Right lung (tissue), 5 donors: ENCODE measurements around the gene PADI1. TPM values are rescaled to one million over a fixed set of nuclear protein-coding genes. Genes with fewer than 3 reads are reported as not detected.

Experiments used
- polyA plus RNA-seq, 5 donors: library from polyadenylated mRNA; unstranded; fragments of 120-200 nt; gene quantifications; one replicate each; pipeline versions ENCODE4 v1.2.1 to v1.2.3, GENCODE V29; 2013; ENCODE audit warnings: inconsistent platforms in 1 of 5, low replicate concordance in 1 of 5; ENCODE audit not compliant: insufficient read length in 5 of 5, insufficient read depth in 1 of 5

The PADI1 gene
- polyA plus RNA-seq, 5 donors = 0.05 TPM; not detected in 4

Other genes with a start within 250 kb of the PADI1 start
- gene MFAP2, start 224.5 kb upstream of the PADI1 start, polyA plus RNA-seq = 100 to 1,000 TPM; 221 to 418 (median 328) TPM
- gene ATP13A2, start 193.2 kb upstream of the PADI1 start, polyA plus RNA-seq = 10 to 100 TPM; 22.4 to 44.9 (median 32.9) TPM
- gene SDHB, start 151.1 kb upstream of the PADI1 start, polyA plus RNA-seq = 100 to 1,000 TPM in 2 of 5 donors, 10 to 100 TPM in 3; 80.8 to 112 (median 99.1) TPM
- gene PADI2, start 85.7 kb upstream of the PADI1 start, polyA plus RNA-seq = 10 to 100 TPM in 3 of 5 donors, 1 to 10 TPM in 2; 6.4 to 16.3 (median 10.7) TPM
- under 1 TPM in 2 of 5 donors, not detected in 3; 0.04 to 0.05 TPM for gene PADI3, start 44.0 kb downstream of the PADI1 start, polyA plus RNA-seq
- gene PADI4, start 103.1 kb downstream of the PADI1 start, polyA plus RNA-seq = 1 to 10 TPM; 1.0 to 3.3 (median 1.4) TPM
- not detected for gene PADI6, start 167.1 kb downstream of the PADI1 start, polyA plus RNA-seq
- 10 to 100 TPM; 77.8 to 93.6 (median 83.1) TPM for gene RCC2, start 234.5 kb downstream of the PADI1 start, polyA plus RNA-seq